ENCODE measurements around the gene PHLDA3. TPM values are rescaled to one million over a fixed set of nuclear protein-coding genes. Genes with fewer than 3 reads are reported as not detected.
A peak's percentile ranks its signal among the peaks of the same experiment; 100 is the strongest.
"Not testable (repeated sequence)": the region's sequence is repeated elsewhere in the genome, so short reads cannot be mapped to it uniquely, and the experiment has no call there.

Gene PHLDA3
- total and polyA plus RNA-seq, 7 experiments from 2014 or later = 0.13 to 22.4 (median 0.67) TPM; not detected in 1

DNA sequence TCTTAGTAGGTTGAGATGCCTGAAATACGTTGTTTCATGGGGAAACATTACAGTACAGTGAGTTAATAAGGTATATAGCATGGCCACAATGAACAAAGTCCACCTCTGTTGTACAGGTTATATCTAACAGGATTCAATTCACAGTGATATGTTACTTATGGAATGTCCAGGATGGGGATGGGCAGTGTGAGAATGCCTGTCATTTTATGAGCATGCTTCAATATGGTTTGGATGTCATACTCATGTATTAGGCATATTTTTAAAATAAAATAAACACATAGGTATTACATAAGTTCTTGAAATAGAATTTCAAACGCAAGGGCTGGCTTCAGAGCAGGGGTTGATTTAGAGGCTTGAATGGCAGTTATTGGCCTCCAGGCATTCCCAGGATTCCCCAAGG, 6.1 kb upstream of the PHLDA3 start:
- H3K9me3 Mint-ChIP-seq = peaks cover 0 to 1% (median 0%) of the 10 kb centered on the region in 11 donors
- intact Hi-C loops (cut with micrococcal nuclease) = no loop called here
- Histone ChIP-seq H3K27me3 (ENCODE audit: control insufficient read depth in 2 of 2, insufficient read depth in 2 of 2, low read length in 2 of 2) (peaks cover 0 to 3% of the 10 kb centered on the region in 2 donors), H3K4me3 (ENCODE audit: low read length) (no peak overlapping the region), H3K27ac (ENCODE audit: low read depth, low read length) (no peak overlapping the region), H3K9me3 (ENCODE audit: control insufficient read depth in 2 of 3, low read length in 3 of 3) (no peaks in the 10 kb centered on the region), H3K4me1 (ENCODE audit: control insufficient read depth in 2 of 2, insufficient read depth in 2 of 2, low read length in 2 of 2) (no peaks in the 10 kb centered on the region), H3K36me3 (ENCODE audit: control insufficient read depth in 2 of 3, insufficient read depth in 3 of 3, low read length in 3 of 3) (no peaks in the 10 kb centered on the region)
- peaks cover 42 to 58% (median 50%) of the 10 kb centered on the region in 5 donors for H3K27me3 Mint-ChIP-seq
- peaks cover 0 to 3% (median 0%) of the 10 kb centered on the region in 5 donors for H3K36me3 Mint-ChIP-seq
- no peak overlapping the region for H3K27ac Mint-ChIP-seq
- DNase-seq (no peak), ATAC-seq (no peak)
- peaks cover 0 to 10% (median 7%) of the 10 kb centered on the region in 7 donors for H3K4me1 Mint-ChIP-seq
- POLR2A ChIA-PET = no interaction called here
- CTCF ChIA-PET = no interaction called here
- H3K4me3 Mint-ChIP-seq = no peak overlapping the region

GRCh38 chr1:201473296-201473695, 4.3 kb upstream of the PHLDA3 start:
- Histone ChIP-seq H3K27me3 (ENCODE audit: control insufficient read depth in 2 of 2, insufficient read depth in 2 of 2, low read length in 2 of 2) (peaks cover 0 to 6% of the 10 kb centered on the region in 2 donors), H3K36me3 (ENCODE audit: control insufficient read depth in 2 of 3, insufficient read depth in 3 of 3, low read length in 3 of 3) (no peaks in the 10 kb centered on the region), H3K9me3 (ENCODE audit: control insufficient read depth in 2 of 3, low read length in 3 of 3) (no peaks in the 10 kb centered on the region), H3K27ac (ENCODE audit: low read depth, low read length) (no peak overlapping the region), H3K4me1 (ENCODE audit: control insufficient read depth in 2 of 2, insufficient read depth in 2 of 2, low read length in 2 of 2) (no peaks in the 10 kb centered on the region), H3K4me3 (ENCODE audit: low read length) (no peak overlapping the region)
- intact Hi-C loops (cut with micrococcal nuclease) = no loop called here
- ATAC-seq (no peak), DNase-seq (no peak)
- POLR2A ChIA-PET = no interaction called here
- Mint-ChIP-seq H3K27me3 (peaks cover 45 to 62% (median 50%) of the 10 kb centered on the region in 5 donors), H3K27ac (no peak overlapping the region), H3K4me3 (no peak overlapping the region), H3K9me3 (peaks cover 0 to 1% (median 0%) of the 10 kb centered on the region in 11 donors), H3K4me1 (peaks cover 0 to 19% (median 8%) of the 10 kb centered on the region in 7 donors), H3K36me3 (peaks cover 0 to 5% (median 2%) of the 10 kb centered on the region in 5 donors)
- CTCF ChIA-PET = no interaction called here

GRCh38 chr1:201472321-201472720, 3.3 kb upstream of the PHLDA3 start:
- H3K4me3 Mint-ChIP-seq; H3K9me3 ChIP-seq (ENCODE audit: control insufficient read depth in 2 of 3, low read length in 3 of 3); H3K4me1 ChIP-seq (ENCODE audit: control insufficient read depth in 2 of 2, insufficient read depth in 2 of 2, low read length in 2 of 2); H3K36me3 Mint-ChIP-seq; H3K4me3 ChIP-seq (ENCODE audit: low read length); POLR2A ChIA-PET; H3K36me3 ChIP-seq (ENCODE audit: control insufficient read depth in 2 of 3, insufficient read depth in 3 of 3, low read length in 3 of 3); H3K27me3 ChIP-seq (ENCODE audit: control insufficient read depth in 2 of 2, insufficient read depth in 2 of 2, low read length in 2 of 2); H3K27ac ChIP-seq (ENCODE audit: low read depth, low read length); intact Hi-C loops (cut with micrococcal nuclease); H3K9me3 Mint-ChIP-seq; CTCF ChIA-PET; ATAC-seq; DNase-seq: not testable (repeated sequence)
- H3K27me3 Mint-ChIP-seq = peaks cover 48 to 62% (median 50%) of the 10 kb centered on the region in 5 donors
- peak overlapping the region in 1 of 9 donors; percentile 61 for H3K27ac Mint-ChIP-seq
- H3K4me1 Mint-ChIP-seq = peaks cover 0 to 28% (median 8%) of the 10 kb centered on the region in 7 donors

DNA sequence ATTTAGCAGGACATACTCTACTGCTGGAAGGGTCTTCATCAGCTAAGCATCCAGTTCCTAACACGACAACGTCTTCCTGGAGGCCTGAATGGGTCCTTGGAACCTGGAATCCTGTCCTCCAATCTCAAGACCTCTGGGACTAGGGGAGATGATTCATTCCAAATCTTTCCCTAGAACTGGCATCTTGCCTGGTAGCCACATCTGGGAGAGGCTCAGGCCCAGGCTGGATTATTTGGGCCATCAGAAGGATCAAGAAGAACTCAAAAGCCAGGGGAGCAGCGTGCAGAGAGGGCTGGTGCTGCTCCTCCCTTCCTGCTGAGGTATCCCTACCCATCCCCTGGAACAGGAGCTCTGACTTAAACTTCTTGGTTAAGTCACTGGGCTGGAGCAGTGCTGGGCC, 2.8 kb upstream of the PHLDA3 start:
- no peak overlapping the region for H3K27ac ChIP-seq (ENCODE audit: low read depth, low read length)
- peaks cover 0 to 1% (median 0%) of the 10 kb centered on the region in 11 donors for H3K9me3 Mint-ChIP-seq
- H3K27me3 ChIP-seq (ENCODE audit: control insufficient read depth in 2 of 2, insufficient read depth in 2 of 2, low read length in 2 of 2) = peaks cover 0 to 6% of the 10 kb centered on the region in 2 donors
- ChIA-PET POLR2A (no interaction called here), CTCF (interaction anchor here (0.5 kb wide), 1 partner anchor 36 kb away, joined by 3 read pairs; no protein-coding TSS in a partner anchor)
- ATAC-seq = no peak
- no peak overlapping the region for H3K27ac Mint-ChIP-seq
- H3K36me3 ChIP-seq (ENCODE audit: control insufficient read depth in 2 of 3, insufficient read depth in 3 of 3, low read length in 3 of 3) = no peaks in the 10 kb centered on the region
- H3K4me3 Mint-ChIP-seq = no peak overlapping the region
- H3K4me1 ChIP-seq (ENCODE audit: control insufficient read depth in 2 of 2, insufficient read depth in 2 of 2, low read length in 2 of 2) = no peaks in the 10 kb centered on the region
- H3K4me3 ChIP-seq (ENCODE audit: low read length) = no peak overlapping the region
- no peak for DNase-seq
- peaks cover 0 to 8% (median 3%) of the 10 kb centered on the region in 5 donors for H3K36me3 Mint-ChIP-seq
- H3K9me3 ChIP-seq (ENCODE audit: control insufficient read depth in 2 of 3, low read length in 3 of 3) = no peaks in the 10 kb centered on the region
- peaks cover 45 to 62% (median 47%) of the 10 kb centered on the region in 5 donors for H3K27me3 Mint-ChIP-seq
- intact Hi-C loops (cut with micrococcal nuclease) = no loop called here
- peaks cover 0 to 28% (median 8%) of the 10 kb centered on the region in 7 donors for H3K4me1 Mint-ChIP-seq

DNA sequence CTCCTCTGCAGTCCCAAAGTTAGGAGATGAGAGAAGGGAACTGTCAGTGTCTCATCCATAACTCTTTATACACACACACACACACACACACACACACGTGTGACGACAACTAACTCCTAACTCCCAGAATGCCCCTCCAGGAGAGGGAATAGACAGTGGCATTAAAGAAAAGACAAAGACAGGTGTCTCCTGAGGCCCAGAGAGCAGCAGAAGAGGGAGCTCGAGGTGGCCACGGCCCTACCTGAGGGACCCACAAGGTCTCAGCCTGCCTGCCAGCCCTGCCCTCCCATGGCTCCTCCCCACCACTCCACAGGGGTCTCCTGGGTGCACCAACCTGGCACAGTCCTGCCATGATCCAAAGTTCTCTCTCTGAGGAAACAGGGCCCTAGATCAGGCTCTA, 1.6 kb upstream of the PHLDA3 start:
- Histone ChIP-seq H3K9me3 (ENCODE audit: control insufficient read depth in 2 of 3, low read length in 3 of 3) (no peaks in the 10 kb centered on the region), H3K4me1 (ENCODE audit: control insufficient read depth in 2 of 2, insufficient read depth in 2 of 2, low read length in 2 of 2) (no peaks in the 10 kb centered on the region), H3K27me3 (ENCODE audit: control insufficient read depth in 2 of 2, insufficient read depth in 2 of 2, low read length in 2 of 2) (peaks cover 0 to 6% of the 10 kb centered on the region in 2 donors), H3K36me3 (ENCODE audit: control insufficient read depth in 2 of 3, insufficient read depth in 3 of 3, low read length in 3 of 3) (no peaks in the 10 kb centered on the region), H3K27ac (ENCODE audit: low read depth, low read length) (no peak overlapping the region), H3K4me3 (ENCODE audit: low read length) (no peak overlapping the region)
- Mint-ChIP-seq H3K36me3 (peaks cover 0 to 10% (median 3%) of the 10 kb centered on the region in 5 donors), H3K27ac (no peak overlapping the region), H3K4me1 (peaks cover 0 to 20% (median 8%) of the 10 kb centered on the region in 7 donors), H3K27me3 (peaks cover 39 to 60% (median 43%) of the 10 kb centered on the region in 5 donors), H3K9me3 (no peaks in the 10 kb centered on the region), H3K4me3 (peak overlapping the region in 5 of 10 donors; percentile 2 to 83 (median 59))
- CTCF ChIA-PET = no interaction called here
- no peak for ATAC-seq
- DNase-seq = no peak
- POLR2A ChIA-PET = no interaction called here
- intact Hi-C loops (cut with micrococcal nuclease) = no loop called here

- Mint-ChIP-seq H3K36me3 (peaks cover 0 to 13% (median 3%) of the 10 kb centered on the region in 5 donors), H3K27me3 (peaks cover 39 to 59% (median 43%) of the 10 kb centered on the region in 5 donors), H3K9me3 (no peaks in the 10 kb centered on the region), H3K27ac (no peak overlapping the region), H3K4me3 (peak overlapping the region in 9 of 10 donors; percentile 9 to 92 (median 55)), H3K4me1 (peaks cover 0 to 22% (median 8%) of the 10 kb centered on the region in 7 donors)
- DNase-seq (no peak), ATAC-seq (no peak)
- no peaks in the 10 kb centered on the region for H3K36me3 ChIP-seq (ENCODE audit: control insufficient read depth in 2 of 3, insufficient read depth in 3 of 3, low read length in 3 of 3)
- H3K4me3 ChIP-seq (ENCODE audit: low read length) = no peak overlapping the region
- intact Hi-C loops (cut with micrococcal nuclease) = loop anchor here in 1 of 2 donors (1.0 to 5.0 kb wide), 3 partner anchors 11 to 38 kb away; partner anchors contain the start of gene CSRP1
- H3K27ac ChIP-seq (ENCODE audit: low read depth, low read length) = no peak overlapping the region
- H3K4me1 ChIP-seq (ENCODE audit: control insufficient read depth in 2 of 2, insufficient read depth in 2 of 2, low read length in 2 of 2) = no peaks in the 10 kb centered on the region
- ChIA-PET POLR2A (no interaction called here), CTCF (interaction anchor here (1.0 to 1.2 kb wide), 2 partner anchors 12 to 43 kb away, joined by 3 read pairs; no protein-coding TSS in a partner anchor)
- H3K9me3 ChIP-seq (ENCODE audit: control insufficient read depth in 2 of 3, low read length in 3 of 3) = no peaks in the 10 kb centered on the region
- H3K27me3 ChIP-seq (ENCODE audit: control insufficient read depth in 2 of 2, insufficient read depth in 2 of 2, low read length in 2 of 2) = peaks cover 0 to 6% of the 10 kb centered on the region in 2 donors
Measured at GRCh38 chr1:201469645-201470074, 672 bp upstream of the PHLDA3 start.

- Mint-ChIP-seq H3K4me3 (peak overlapping the region in 5 of 10 donors; percentile 34 to 92 (median 47)), H3K9me3 (no peaks in the 10 kb centered on the region), H3K27me3 (peaks cover 35 to 50% (median 39%) of the 10 kb centered on the region in 5 donors), H3K4me1 (peaks cover 0 to 22% (median 8%) of the 10 kb centered on the region in 7 donors), H3K36me3 (peaks cover 0 to 16% (median 2%) of the 10 kb centered on the region in 5 donors), H3K27ac (peak overlapping the region in 1 of 9 donors; percentile 58)
- Histone ChIP-seq H3K4me3 (ENCODE audit: low read length) (no peak overlapping the region), H3K27ac (ENCODE audit: low read depth, low read length) (no peak overlapping the region), H3K4me1 (ENCODE audit: control insufficient read depth in 2 of 2, insufficient read depth in 2 of 2, low read length in 2 of 2) (no peaks in the 10 kb centered on the region), H3K36me3 (ENCODE audit: control insufficient read depth in 2 of 3, insufficient read depth in 3 of 3, low read length in 3 of 3) (no peaks in the 10 kb centered on the region), H3K27me3 (ENCODE audit: control insufficient read depth in 2 of 2, insufficient read depth in 2 of 2, low read length in 2 of 2) (peaks cover 0 to 6% of the 10 kb centered on the region in 2 donors), H3K9me3 (ENCODE audit: control insufficient read depth in 2 of 3, low read length in 3 of 3) (no peaks in the 10 kb centered on the region)
- ChIA-PET POLR2A (no interaction called here), CTCF (no interaction called here)
- DNase-seq (no peak), ATAC-seq (peak; percentile 45)
- intact Hi-C loops (cut with micrococcal nuclease) = loop anchor here in 1 of 2 donors (5.0 kb wide), 1 partner anchor 39 kb away; the partner anchor contains the start of gene CSRP1
Measured at GRCh38 chr1:201468501-201468843, 516 bp downstream of the PHLDA3 start.
